Activated CD8-positive, alpha-beta T cell treated with anti-CD3 and anti-CD28 coated beads for 36 hours (primary cell): Measurements from ENCODE around the gene NFAM1. TPM values are rescaled to one million over a fixed set of nuclear protein-coding genes. Genes with fewer than 3 reads are reported as not detected.

Experiments
- ATAC-seq: fragments of 200-7000 bp; cut with Tn5 transposase; one replicate; pipeline ENCODE4 v1.10.0; 2021; ENCODE audit warnings: mild to moderate bottlenecking, moderate library complexity
- CTCF ChIA-PET: fragments of 350-600 bp; sonication (Branson Sonifier 250); formaldehyde crosslinking; loops from one replicate; lab custom pipeline; 2021; ENCODE audit warnings: antibody characterized with exemption; lab: Charles Lee
- POLR2A ChIA-PET: fragments of 350-600 bp; sonication (Branson Sonifier 250); formaldehyde crosslinking; loops from one replicate; lab custom pipeline; 2021; ENCODE audit warnings: antibody characterized with exemption; lab: Charles Lee
- DNase-seq: peaks from one replicate; pipeline ENCODE4 v3.0.0-alpha.2; 2020
- H3K27ac Mint-ChIP-seq: one replicate; pipeline ENCODE4 v1.8.0; 2021; ENCODE audit warnings: mild to moderate bottlenecking, mixed read lengths
- H3K27me3 Mint-ChIP-seq: one replicate; pipeline ENCODE4 v1.8.0; 2021; ENCODE audit warnings: mixed read lengths
- H3K36me3 Mint-ChIP-seq: one replicate; pipeline ENCODE4 v1.8.0; 2021; ENCODE audit warnings: low read depth, mixed read lengths
- H3K4me1 Mint-ChIP-seq: one replicate; pipeline ENCODE4 v1.8.0; 2021; ENCODE audit warnings: low read depth, mixed read lengths
- H3K4me3 Mint-ChIP-seq: one replicate; pipeline ENCODE4 v1.8.0; 2021; ENCODE audit warnings: mild to moderate bottlenecking, moderate library complexity, mixed read lengths
- H3K9me3 Mint-ChIP-seq: one replicate; pipeline ENCODE4 v1.8.0; 2021; ENCODE audit warnings: mixed read lengths
- intact Hi-C: fragments of 100-400 bp; cut with micrococcal nuclease; formaldehyde crosslinking; loops from one replicate; pipeline ENCODE4 v1.10.0; 2022
- total RNA-seq, 2 experiments: library from RNA; stranded (reverse); gene quantifications; one replicate each; pipeline ENCODE4 v1.2.3, GENCODE V29; 2021
- TF ChIP-seq, protein P1 (sequence below): fragments of 200-600 bp; IDR thresholded peaks from one replicate; pipeline ENCODE4 v1.8.0; 2022; ENCODE audit warnings: antibody characterized with exemption, mild to moderate bottlenecking

The NFAM1 gene
- total RNA-seq, 2 experiments from 2014 or later: 0.16 TPM; not detected in 1

DNA sequence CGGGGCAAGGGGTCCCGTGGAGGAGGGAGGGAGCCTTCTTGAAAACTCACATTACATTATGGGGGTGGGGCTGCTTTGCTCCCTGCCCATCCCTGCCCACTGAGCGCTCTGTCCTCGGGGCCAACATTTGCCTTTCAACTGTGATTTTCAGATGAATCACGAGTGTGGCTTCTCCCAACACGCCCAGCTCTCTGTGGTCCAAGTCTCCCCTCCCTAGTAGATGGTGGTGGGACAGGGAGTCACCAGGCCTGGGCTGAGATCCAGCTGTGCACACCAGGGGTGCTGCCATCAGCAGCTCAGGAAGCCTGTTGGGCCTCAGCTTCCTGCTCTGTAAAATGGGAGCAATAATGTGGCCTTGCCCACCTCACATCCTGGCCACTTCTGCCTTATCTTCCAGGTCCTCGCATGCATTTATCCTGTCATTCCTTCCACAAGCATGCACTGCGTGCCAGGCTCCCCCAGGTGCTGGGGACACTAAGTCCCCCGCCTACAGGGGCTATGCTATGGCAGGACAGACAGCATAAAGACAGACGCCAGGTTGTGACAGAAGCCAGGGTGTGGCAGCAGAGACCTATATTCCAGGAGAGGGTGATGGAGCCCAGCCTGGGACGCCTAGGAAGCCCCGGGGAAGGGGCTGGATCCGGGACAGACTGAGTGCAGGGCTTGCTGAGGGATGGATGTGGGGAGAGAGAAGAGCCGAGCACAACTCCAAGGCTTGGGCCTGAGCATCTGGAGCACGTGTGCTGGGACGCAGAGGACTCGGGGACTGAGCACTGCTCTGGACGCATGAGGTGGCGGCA lies 30.5 kb downstream of the NFAM1 start:
- H3K27ac Mint-ChIP-seq: no peak overlapping the region
- no peaks in the 10 kb centered on the region for H3K36me3 Mint-ChIP-seq
- TF ChIP-seq, protein P1, sequence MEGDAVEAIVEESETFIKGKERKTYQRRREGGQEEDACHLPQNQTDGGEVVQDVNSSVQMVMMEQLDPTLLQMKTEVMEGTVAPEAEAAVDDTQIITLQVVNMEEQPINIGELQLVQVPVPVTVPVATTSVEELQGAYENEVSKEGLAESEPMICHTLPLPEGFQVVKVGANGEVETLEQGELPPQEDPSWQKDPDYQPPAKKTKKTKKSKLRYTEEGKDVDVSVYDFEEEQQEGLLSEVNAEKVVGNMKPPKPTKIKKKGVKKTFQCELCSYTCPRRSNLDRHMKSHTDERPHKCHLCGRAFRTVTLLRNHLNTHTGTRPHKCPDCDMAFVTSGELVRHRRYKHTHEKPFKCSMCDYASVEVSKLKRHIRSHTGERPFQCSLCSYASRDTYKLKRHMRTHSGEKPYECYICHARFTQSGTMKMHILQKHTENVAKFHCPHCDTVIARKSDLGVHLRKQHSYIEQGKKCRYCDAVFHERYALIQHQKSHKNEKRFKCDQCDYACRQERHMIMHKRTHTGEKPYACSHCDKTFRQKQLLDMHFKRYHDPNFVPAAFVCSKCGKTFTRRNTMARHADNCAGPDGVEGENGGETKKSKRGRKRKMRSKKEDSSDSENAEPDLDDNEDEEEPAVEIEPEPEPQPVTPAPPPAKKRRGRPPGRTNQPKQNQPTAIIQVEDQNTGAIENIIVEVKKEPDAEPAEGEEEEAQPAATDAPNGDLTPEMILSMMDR: no peak
- DNase-seq: no peak
- H3K4me1 Mint-ChIP-seq: peaks cover 6% of the 10 kb centered on the region
- intact Hi-C loops: no loop called here
- POLR2A ChIA-PET: interaction anchor here (1.3 kb wide), 1 partner anchor 18 kb away, joined by 3 read pairs; no protein-coding TSS in a partner anchor
- no peaks in the 10 kb centered on the region for H3K9me3 Mint-ChIP-seq
- H3K27me3 Mint-ChIP-seq: no peaks in the 10 kb centered on the region
- no peak overlapping the region for H3K4me3 Mint-ChIP-seq
- CTCF ChIA-PET: interaction anchor here (0.9 kb wide), 1 partner anchor 36 kb away, joined by 3 read pairs; no protein-coding TSS in a partner anchor
- no peak for ATAC-seq

DNA sequence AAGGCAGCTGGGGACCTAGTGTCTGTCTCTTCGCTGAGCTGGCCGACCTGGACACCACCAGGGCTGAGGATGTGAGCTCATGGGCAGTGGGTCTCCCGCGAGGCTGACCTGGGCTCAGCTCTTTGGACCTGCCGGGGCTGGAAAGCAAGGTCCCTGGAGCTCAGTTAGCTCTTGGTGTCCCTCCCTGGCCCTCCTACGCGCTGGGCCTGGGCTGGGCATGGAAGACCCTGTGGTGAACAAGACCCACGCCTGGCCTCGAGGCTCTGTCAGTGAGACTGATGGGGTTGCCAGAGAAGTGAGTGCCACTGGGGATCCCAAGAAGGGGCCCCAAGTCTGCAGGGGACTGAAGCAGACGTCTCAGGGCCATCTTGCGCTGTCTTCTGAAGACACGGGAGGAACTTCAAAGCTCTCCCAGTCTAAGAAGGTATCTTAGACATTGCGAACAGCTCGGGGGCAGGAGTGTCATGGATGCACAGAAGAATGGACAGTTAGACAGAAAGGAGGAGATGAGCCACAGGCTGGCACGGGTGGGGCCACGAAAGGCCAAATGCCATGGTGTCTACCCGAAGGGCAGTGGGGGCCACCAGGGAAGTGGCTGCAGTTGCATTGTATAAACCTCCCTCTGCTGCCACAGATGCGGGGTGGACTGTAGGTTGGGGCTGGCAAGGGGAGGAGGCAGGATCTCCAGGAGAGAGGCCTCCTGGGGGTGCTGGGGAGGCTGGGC lies 31.2 kb downstream of the NFAM1 start:
- TF ChIP-seq, protein P1: no peak
- ChIA-PET CTCF (interaction anchor here (0.9 kb wide), 1 partner anchor 37 kb away, joined by 3 read pairs; no protein-coding TSS in a partner anchor), POLR2A (interaction anchor here (1.3 kb wide), 1 partner anchor 17 kb away, joined by 3 read pairs; no protein-coding TSS in a partner anchor)
- H3K27ac Mint-ChIP-seq: no peak overlapping the region
- intact Hi-C loops: no loop called here
- no peaks in the 10 kb centered on the region for H3K27me3 Mint-ChIP-seq
- no peaks in the 10 kb centered on the region for H3K36me3 Mint-ChIP-seq
- no peaks in the 10 kb centered on the region for H3K9me3 Mint-ChIP-seq
- H3K4me1 Mint-ChIP-seq: peaks cover 6% of the 10 kb centered on the region
- ATAC-seq: no peak
- no peak for DNase-seq
- no peak overlapping the region for H3K4me3 Mint-ChIP-seq

DNA sequence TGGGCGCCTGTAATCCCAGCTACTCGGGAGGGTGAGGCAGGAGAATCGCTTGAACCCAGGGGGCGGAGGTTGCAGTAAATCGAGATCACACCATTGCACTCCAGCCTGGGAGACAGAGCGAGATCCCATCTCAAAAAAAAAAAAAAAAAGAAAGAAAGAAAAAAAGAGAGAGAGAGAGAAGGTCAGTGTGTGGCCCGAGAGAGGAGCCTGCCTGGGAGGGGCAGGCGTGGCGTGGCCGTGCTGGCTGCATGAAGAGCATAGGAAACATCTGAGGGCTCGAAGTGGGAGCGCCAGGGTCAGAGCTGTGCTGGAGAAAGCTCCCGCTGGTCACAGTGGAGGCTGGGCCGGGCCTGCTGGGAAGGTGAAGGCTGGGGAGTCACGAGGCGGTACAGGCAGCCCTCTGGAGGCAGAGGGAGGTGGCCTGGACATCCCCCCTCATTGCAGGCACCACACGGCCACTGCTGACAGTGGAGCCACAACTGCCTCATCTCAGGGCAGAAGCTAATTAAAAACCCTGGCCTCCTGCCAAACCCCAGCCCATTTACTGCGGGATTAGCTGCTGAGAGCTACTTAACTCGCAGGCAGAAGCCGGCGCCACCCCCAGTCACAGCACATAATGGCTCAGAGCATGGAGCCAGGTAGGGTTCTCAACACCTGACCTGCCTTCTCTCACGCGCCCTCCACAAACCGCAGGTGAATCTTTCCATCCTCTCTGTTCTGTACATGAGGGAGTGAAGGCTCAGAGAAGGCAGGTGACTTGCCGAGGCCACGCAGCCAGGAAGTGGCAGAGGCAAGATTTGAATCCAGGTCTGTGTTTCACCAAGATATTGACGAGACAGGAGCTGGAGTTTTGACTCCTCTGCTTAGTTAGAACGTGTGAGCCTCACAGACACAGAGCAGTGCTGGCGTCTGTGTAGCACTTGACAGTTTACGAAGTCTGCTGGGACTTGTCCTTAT lies 32.6 kb downstream of the NFAM1 start:
- peak; percentile 16 for DNase-seq
- H3K27ac Mint-ChIP-seq: no peak overlapping the region

GRCh38 chr22:42397332-42398249 lies 34.6 kb downstream of the NFAM1 start:
- intact Hi-C loops: no loop called here
- CTCF ChIA-PET: no interaction called here

More for the DNA sequence above, 32.6 kb downstream of the NFAM1 start:
- H3K36me3 Mint-ChIP-seq: no peaks in the 10 kb centered on the region
- intact Hi-C loops: no loop called here
- TF ChIP-seq, protein P1: no peak
- POLR2A ChIA-PET: no interaction called here
- ATAC-seq: no peak
- CTCF ChIA-PET: no interaction called here
- peaks cover 6% of the 10 kb centered on the region for H3K4me1 Mint-ChIP-seq
- H3K9me3 Mint-ChIP-seq: no peaks in the 10 kb centered on the region
- no peaks in the 10 kb centered on the region for H3K27me3 Mint-ChIP-seq
- no peak overlapping the region for H3K4me3 Mint-ChIP-seq

More at GRCh38 chr22:42397332-42398249, 34.6 kb downstream of the NFAM1 start:
- POLR2A ChIA-PET: no interaction called here
- DNase-seq: peak; percentile 15
- no peak overlapping the region for H3K4me3 Mint-ChIP-seq
- TF ChIP-seq, protein P1: no peak
- no peak overlapping the region for H3K27ac Mint-ChIP-seq
- peaks cover 6% of the 10 kb centered on the region for H3K4me1 Mint-ChIP-seq
- H3K9me3 Mint-ChIP-seq: no peaks in the 10 kb centered on the region
- ATAC-seq: peak; percentile 56
- no peaks in the 10 kb centered on the region for H3K36me3 Mint-ChIP-seq
- H3K27me3 Mint-ChIP-seq: no peaks in the 10 kb centered on the region
